ENCODE data around the gene ADSS1. TPM values are rescaled to one million over a fixed set of nuclear protein-coding genes. Genes with fewer than 3 reads are reported as not detected.

Gene ADSS1
- total RNA-seq, 1 experiment from 2014 or later: 2.8 TPM

GRCh38 chr14:104699426-104699748, 24.6 kb upstream of the ADSS1 start:
- DNase-seq (ENCODE audit: low read depth): no peak

- DNase-seq (ENCODE audit: low read depth): no peak
Measured at GRCh38 chr14:104700225-104700651, 23.8 kb upstream of the ADSS1 start.

- no peak for DNase-seq (ENCODE audit: low read depth)
Measured at GRCh38 chr14:104700747-104701217, 23.2 kb upstream of the ADSS1 start.

- no peak for DNase-seq (ENCODE audit: low read depth)
Measured at GRCh38 chr14:104701383-104702076, 22.5 kb upstream of the ADSS1 start.

- no peak for DNase-seq (ENCODE audit: low read depth)
Measured at GRCh38 chr14:104702106-104702505, 21.9 kb upstream of the ADSS1 start.

GRCh38 chr14:104702673-104703072, 21.4 kb upstream of the ADSS1 start:
- DNase-seq (ENCODE audit: low read depth): no peak

- DNase-seq (ENCODE audit: low read depth): no peak
Measured at GRCh38 chr14:104703269-104703668, 20.8 kb upstream of the ADSS1 start.

- no peak for DNase-seq (ENCODE audit: low read depth)
Measured at GRCh38 chr14:104704252-104704651, 19.8 kb upstream of the ADSS1 start.

- DNase-seq (ENCODE audit: low read depth): no peak
Measured at GRCh38 chr14:104705340-104706047, 18.5 kb upstream of the ADSS1 start.

- peak; percentile 43 for DNase-seq (ENCODE audit: low read depth)
Measured at GRCh38 chr14:104706733-104707607, 17.1 kb upstream of the ADSS1 start.

- DNase-seq (ENCODE audit: low read depth): no peak
Measured at GRCh38 chr14:104707608-104708595, 16.1 kb upstream of the ADSS1 start.

- DNase-seq (ENCODE audit: low read depth): peak; percentile 48
Measured at GRCh38 chr14:104708606-104709268, 15.3 kb upstream of the ADSS1 start.

- no peak for DNase-seq (ENCODE audit: low read depth)
Measured at GRCh38 chr14:104709387-104710039, 14.5 kb upstream of the ADSS1 start.

- DNase-seq (ENCODE audit: low read depth): no peak
Measured at GRCh38 chr14:104710071-104710735, 13.8 kb upstream of the ADSS1 start.

- no peak for DNase-seq (ENCODE audit: low read depth)
Measured at GRCh38 chr14:104712881-104713734, 10.9 kb upstream of the ADSS1 start.

- no peak for DNase-seq (ENCODE audit: low read depth)
Measured at GRCh38 chr14:104714066-104714465, 10.0 kb upstream of the ADSS1 start.

- no peak for DNase-seq (ENCODE audit: low read depth)
Measured at GRCh38 chr14:104714681-104715080, 9.3 kb upstream of the ADSS1 start.

GRCh38 chr14:104715416-104715815, 8.6 kb upstream of the ADSS1 start:
- no peak for DNase-seq (ENCODE audit: low read depth)
